Retinal pigment epithelial cell (primary cell): Measurements from ENCODE around the gene FGF14.
A peak's percentile ranks its signal among the peaks of the same experiment; 100 is the strongest.

ENCODE experiments used
- DNase-seq: peaks from one replicate; pipeline ENCODE4 v3.0.0-alpha.2; 2010; ENCODE audit warnings: low read depth
- H3K4me3 ChIP-seq: 2 replicates; pipeline ENCODE4 v1.5.1; 2011; ENCODE audit warnings: mild to moderate bottlenecking, low read length, control low read depth, moderate library complexity
- CTCF ChIP-seq: conservative IDR thresholded peaks from 2 replicates; pipeline ENCODE4 v1.5.1; 2011; ENCODE audit warnings: low read depth, low read length, control low read depth, inconsistent platforms

Gene FGF14

GRCh38 chr13:101955764-101956163, 446.1 kb downstream of the FGF14 start:
- DNase-seq, result no peak
- TF ChIP-seq CTCF, result no peak
- no peak overlapping the region for H3K4me3 ChIP-seq

- DNase-seq, result no peak
- no peak for TF ChIP-seq CTCF
- H3K4me3 ChIP-seq, result no peak overlapping the region
Observed at GRCh38 chr13:101951114-101951513, 450.7 kb downstream of the FGF14 start.

GRCh38 chr13:101949681-101950080, 452.2 kb downstream of the FGF14 start:
- DNase-seq, result no peak
- TF ChIP-seq CTCF, result no peak
- H3K4me3 ChIP-seq, result no peak overlapping the region

GRCh38 chr13:101946401-101946800, 455.4 kb downstream of the FGF14 start:
- no peak for DNase-seq
- no peak overlapping the region for H3K4me3 ChIP-seq
- no peak for TF ChIP-seq CTCF

- TF ChIP-seq CTCF, result no peak
- DNase-seq, result no peak
- H3K4me3 ChIP-seq, result no peak overlapping the region
Observed at GRCh38 chr13:101945435-101945834, 456.4 kb downstream of the FGF14 start.

GRCh38 chr13:101944521-101944920, 457.3 kb downstream of the FGF14 start:
- no peak for TF ChIP-seq CTCF
- H3K4me3 ChIP-seq, result no peak overlapping the region
- no peak for DNase-seq

GRCh38 chr13:101942535-101943157, 459.2 kb downstream of the FGF14 start:
- TF ChIP-seq CTCF, result peak; percentile 39
- DNase-seq, result no peak
- H3K4me3 ChIP-seq, result no peak overlapping the region
